ENCODE results near the gene SDK2. TPM values are rescaled to one million over a fixed set of nuclear protein-coding genes. Genes with fewer than 3 reads are reported as not detected.

Gene SDK2
- total and polyA plus RNA-seq, 2 of the 4 experiments (the other 2 are of a cell fraction) = under 0.01 to 0.03 TPM

DNA sequence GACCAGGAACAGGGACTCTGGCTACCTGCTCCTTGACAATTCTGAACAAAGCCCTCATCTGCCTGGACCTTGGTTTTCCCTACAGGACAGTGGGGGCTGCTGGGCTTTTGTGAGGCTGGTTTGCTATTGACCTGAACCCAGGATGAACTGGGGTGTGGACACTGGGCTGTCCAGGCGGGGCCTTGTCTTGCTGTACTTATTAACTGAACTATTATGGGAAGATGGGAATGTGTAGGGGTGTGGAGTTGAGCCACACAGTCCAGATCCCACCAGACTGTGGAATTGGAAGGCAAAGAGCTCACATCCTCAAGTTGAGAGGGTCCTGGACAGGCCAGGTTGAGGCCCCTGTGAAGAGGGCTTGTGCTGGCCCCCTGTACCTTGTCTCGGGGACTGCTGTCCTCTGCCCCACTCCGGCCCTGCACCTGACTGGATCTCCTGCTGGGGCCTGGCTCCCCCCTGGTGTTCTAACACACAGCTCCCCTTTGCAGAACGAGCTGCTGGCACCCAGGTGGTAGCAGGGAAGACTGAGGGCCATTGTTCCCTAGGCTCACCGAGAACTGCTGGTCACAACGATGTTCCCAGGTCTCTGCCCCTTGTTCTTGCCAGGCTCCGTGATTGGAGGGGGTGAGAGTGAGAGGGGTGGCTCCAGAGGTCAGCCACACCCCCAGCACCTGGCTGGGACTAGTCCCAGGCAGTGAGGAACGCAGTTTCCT is 280.6 kb downstream of the SDK2 start:
- POLR2A ChIA-PET (ENCODE audit: unreplicated experiment) = no interaction called here
- H2AK9ac ChIP-seq (replicated peaks; ENCODE audit: low read depth, low read length, poor library complexity) = no peak overlapping the region
- H3K18ac ChIP-seq (ENCODE audit: low read depth, low read length) = no peak overlapping the region
- no peak overlapping the region for H3K23ac ChIP-seq (ENCODE audit: low read depth, low read length)
- H3K4me1 ChIP-seq (ENCODE audit: control insufficient read depth, insufficient read depth, low read length) = no peaks in the 10 kb centered on the region; the same call in 1 of the 2 replicates
- peak overlapping the region; percentile 32 for H2AFZ ChIP-seq (replicated peaks; ENCODE audit: low read length, poor library complexity)
- dilution Hi-C loops (cut with HindIII; ENCODE audit: low sequenced_read_pairs, unreplicated experiment) (no loop called here), intact Hi-C loops (cut with micrococcal nuclease) (no loop called here), in situ Hi-C loops (cut with MboI; ENCODE audit: low sequenced_read_pairs) (loop anchor here (25.0 kb wide), 1 partner anchor 776 kb away; no protein-coding TSS in a partner anchor)
- H3K9me1 ChIP-seq (ENCODE audit: insufficient read depth, low read length) = no peaks in the 10 kb centered on the region
- CTCF ChIA-PET = no interaction called here
- no peak overlapping the region for H2BK5ac ChIP-seq (ENCODE audit: low read depth, low read length, poor library complexity, severe bottlenecking)
- H3K9me3 ChIP-seq (ENCODE audit: control insufficient read depth, insufficient read depth, low read length) = no peaks in the 10 kb centered on the region
- no TSS peak for BruUV-seq (replicated peaks)
- H4K8ac ChIP-seq (ENCODE audit: low read depth in 2 of 2, low read length in 2 of 2) = no peak overlapping the region
- H4K91ac ChIP-seq (ENCODE audit: insufficient read depth, low read depth, low read length) = no peak overlapping the region
- H3K79me1 ChIP-seq (ENCODE audit: low read depth in 1 of 2, low read length in 2 of 2) = no peaks in the 10 kb centered on the region
- H3K27ac ChIP-seq (ENCODE audit: insufficient read depth, low read length) = no peak overlapping the region
- H2BK15ac ChIP-seq (ENCODE audit: low read depth, low read length) = no peak overlapping the region
- no peak for DNase-seq
- no peak overlapping the region for H3K4ac ChIP-seq (ENCODE audit: low read depth, low read length)
- no peak overlapping the region for H3K14ac ChIP-seq (replicated peaks; ENCODE audit: low read depth, low read length)
- peaks cover 14% of the 10 kb centered on the region for H3K27me3 ChIP-seq (ENCODE audit: control insufficient read depth, insufficient read depth, low read length)
- H2AK5ac ChIP-seq (ENCODE audit: low read depth, low read length) = no peak overlapping the region
- H3K4me2 ChIP-seq (ENCODE audit: low read depth, low read length) = no peak overlapping the region
- H3K56ac ChIP-seq (ENCODE audit: extremely low read depth, insufficient read depth, low read length) = no peak overlapping the region
- H4K20me1 ChIP-seq (ENCODE audit: insufficient read depth, low read length) = no peaks in the 10 kb centered on the region
- no peak overlapping the region for H2BK120ac ChIP-seq (ENCODE audit: low read depth, low read length)
- 90% methylated on average over 2 of the region's 8 CpGs; no CpG with 5 or more reads in 1 of the 2 experiments for WGBS, 2 experiments (ENCODE audit: extremely low coverage in 2 of 2, insufficient read length in 1 of 2)
- H2BK20ac ChIP-seq (ENCODE audit: low read depth, low read length) = no peak overlapping the region
- H3K4me3 ChIP-seq (ENCODE audit: insufficient read depth, low read depth, low read length) = no peak overlapping the region
- no peaks in the 10 kb centered on the region for H3K36me3 ChIP-seq (ENCODE audit: control insufficient read depth, insufficient read depth, low read length)
- TF ChIP-seq BHLHE40 (IDR thresholded peaks at IDR 0.05; ENCODE audit: low read depth, low read length) (no peak), POLR2A (IDR thresholded peaks at IDR 0.05; ENCODE audit: low read depth, low read length) (no peak), MAFK (IDR thresholded peaks at IDR 0.05; ENCODE audit: low read depth, low read length) (no peak)
- no peak for ATAC-seq (ENCODE audit: low read depth)
- no peak overlapping the region for H3K9ac ChIP-seq (ENCODE audit: low read depth, low read length)
- H4K5ac ChIP-seq (ENCODE audit: low read depth, low read length) = no peak overlapping the region
